ENCODE results near the gene PARD3B. TPM values are rescaled to one million over a fixed set of nuclear protein-coding genes. Genes with fewer than 3 reads are reported as not detected.

Gene PARD3B
- total RNA-seq, 1 donor from 2014 or later: 18.4 TPM

DNA sequence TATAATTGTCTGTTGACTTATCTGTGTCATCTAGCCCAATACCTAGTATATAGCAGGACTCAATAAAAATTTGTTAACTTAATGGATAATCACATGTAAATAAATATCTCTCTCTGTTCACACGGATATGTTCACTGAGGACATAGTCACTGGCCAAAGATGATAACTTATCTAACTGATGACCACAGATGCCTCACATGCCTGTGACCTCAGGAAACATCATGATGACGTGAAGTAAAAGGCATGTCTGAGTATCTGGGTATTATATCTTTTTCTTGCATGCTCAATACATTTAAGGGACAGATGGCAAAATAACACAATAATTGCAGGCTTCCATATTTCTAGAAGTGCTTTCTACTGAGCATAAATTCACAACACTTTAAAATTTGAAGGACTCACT, 41.4 kb upstream of the PARD3B start:
- Mint-ChIP-seq H3K27ac (ENCODE audit: unreplicated experiment) (no peak overlapping the region), H3K27me3 (ENCODE audit: low read depth) (no peaks in the 10 kb centered on the region), H3K9me3 (no peaks in the 10 kb centered on the region), H3K4me1 (peaks cover 4% of the 10 kb centered on the region), H3K4me3 (no peak overlapping the region), H3K36me3 (ENCODE audit: low read depth) (no peaks in the 10 kb centered on the region)
- TF ChIP-seq CTCF (conservative IDR thresholded peaks at IDR 0.05): no peak
- no peak for DNase-seq (ENCODE audit: low read depth, low spot score)

GRCh38 chr2:204504594-204504993, 40.7 kb upstream of the PARD3B start:
- H3K9me3 Mint-ChIP-seq: no peaks in the 10 kb centered on the region
- no peak overlapping the region for H3K4me3 Mint-ChIP-seq
- no peak for TF ChIP-seq CTCF (conservative IDR thresholded peaks at IDR 0.05)
- no peak overlapping the region for H3K27ac Mint-ChIP-seq (ENCODE audit: unreplicated experiment)
- H3K27me3 Mint-ChIP-seq (ENCODE audit: low read depth): no peaks in the 10 kb centered on the region
- no peak for DNase-seq (ENCODE audit: low read depth, low spot score)
- H3K4me1 Mint-ChIP-seq: peaks cover 4% of the 10 kb centered on the region
- no peaks in the 10 kb centered on the region for H3K36me3 Mint-ChIP-seq (ENCODE audit: low read depth)

DNA sequence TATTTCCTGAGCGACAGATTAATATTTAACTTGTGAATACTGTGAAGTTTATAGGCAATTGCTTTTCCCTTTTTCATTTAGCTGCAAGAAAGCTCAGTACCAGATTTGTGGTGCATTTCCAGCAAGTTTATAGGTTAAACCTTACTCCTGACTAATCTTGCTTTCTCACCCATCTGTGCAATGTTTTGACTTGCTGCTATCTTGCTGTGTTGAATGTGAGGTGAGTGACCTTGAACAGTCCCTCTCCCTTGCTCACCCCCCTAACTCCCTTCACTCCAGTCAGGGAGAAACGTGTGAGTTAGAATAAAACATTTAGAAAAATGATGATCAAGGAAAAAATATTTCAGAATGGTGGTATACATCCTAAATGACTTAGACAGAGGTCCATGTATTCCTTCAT, 39.8 kb upstream of the PARD3B start:
- no peaks in the 10 kb centered on the region for H3K36me3 Mint-ChIP-seq (ENCODE audit: low read depth)
- no peaks in the 10 kb centered on the region for H3K27me3 Mint-ChIP-seq (ENCODE audit: low read depth)
- no peak overlapping the region for H3K27ac Mint-ChIP-seq (ENCODE audit: unreplicated experiment)
- no peak overlapping the region for H3K4me3 Mint-ChIP-seq
- TF ChIP-seq CTCF (conservative IDR thresholded peaks at IDR 0.05): no peak
- peaks cover 3% of the 10 kb centered on the region for H3K9me3 Mint-ChIP-seq
- no peak for DNase-seq (ENCODE audit: low read depth, low spot score)
- H3K4me1 Mint-ChIP-seq: peaks cover 4% of the 10 kb centered on the region

DNA sequence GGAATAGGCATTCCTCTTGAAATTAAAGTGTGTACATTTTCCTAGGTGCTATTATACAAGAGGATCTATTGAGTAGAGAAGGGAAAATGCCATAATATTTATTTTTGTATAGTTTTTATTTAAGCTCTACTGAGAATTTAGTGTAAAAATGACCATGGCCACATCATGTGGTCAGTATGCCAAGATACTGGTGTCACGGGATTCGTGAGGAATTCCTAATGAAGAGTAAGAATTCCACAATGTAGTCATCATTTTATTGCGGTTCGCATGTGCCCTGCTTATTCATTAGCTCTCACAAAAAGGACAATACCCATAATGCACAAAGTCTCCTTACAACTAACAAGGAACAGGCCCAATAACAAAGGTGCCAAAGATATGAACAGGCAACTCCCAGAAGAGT, 39.3 kb upstream of the PARD3B start:
- TF ChIP-seq CTCF (conservative IDR thresholded peaks at IDR 0.05): no peak
- peaks cover 3% of the 10 kb centered on the region for H3K9me3 Mint-ChIP-seq
- no peaks in the 10 kb centered on the region for H3K36me3 Mint-ChIP-seq (ENCODE audit: low read depth)
- no peak overlapping the region for H3K27ac Mint-ChIP-seq (ENCODE audit: unreplicated experiment)
- no peak overlapping the region for H3K4me3 Mint-ChIP-seq
- H3K4me1 Mint-ChIP-seq: peaks cover 4% of the 10 kb centered on the region
- no peak for DNase-seq (ENCODE audit: low read depth, low spot score)
- H3K27me3 Mint-ChIP-seq (ENCODE audit: low read depth): no peaks in the 10 kb centered on the region

DNA sequence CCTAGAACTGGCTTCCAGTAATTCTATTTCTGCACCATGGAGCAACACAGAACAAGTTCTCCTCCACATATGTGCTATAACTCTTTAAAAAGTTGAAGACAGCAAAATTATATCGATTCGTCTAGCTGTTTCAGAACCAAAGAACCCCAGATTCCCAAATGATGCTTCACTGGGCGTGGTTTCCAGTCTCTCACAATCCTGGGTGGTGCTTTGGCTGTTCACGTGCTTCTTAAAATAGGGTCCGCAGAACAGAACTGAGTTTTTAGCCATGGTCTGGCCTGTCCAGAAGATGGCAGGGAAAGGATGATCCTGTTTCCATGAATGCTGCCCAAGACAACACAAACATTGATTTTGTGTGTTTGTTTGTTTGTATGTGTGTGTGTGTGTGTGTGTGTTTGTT, 37.6 kb upstream of the PARD3B start:
- peaks cover 3% of the 10 kb centered on the region for H3K9me3 Mint-ChIP-seq
- no peaks in the 10 kb centered on the region for H3K27me3 Mint-ChIP-seq (ENCODE audit: low read depth)
- DNase-seq (ENCODE audit: low read depth, low spot score): no peak
- no peak overlapping the region for H3K27ac Mint-ChIP-seq (ENCODE audit: unreplicated experiment)
- H3K36me3 Mint-ChIP-seq (ENCODE audit: low read depth): no peaks in the 10 kb centered on the region
- no peak for TF ChIP-seq CTCF (conservative IDR thresholded peaks at IDR 0.05)
- peaks cover 4% of the 10 kb centered on the region for H3K4me1 Mint-ChIP-seq
- no peak overlapping the region for H3K4me3 Mint-ChIP-seq

Measured in neural crest cell (in vitro differentiated cells).